GM12872 (cell line): ENCODE measurements around the gene CC2D1B.

Experiments used
- TF ChIP-seq, protein P1 (sequence below): IDR thresholded peaks from 3 replicates; pipeline ENCODE4 v1.5.1; 2011; ENCODE audit warnings: low read depth, mild to moderate bottlenecking, low read length, moderate library complexity; ENCODE audit not compliant: insufficient read depth

Gene CC2D1B

GRCh38 chr1:52367272-52367671, 1.3 kb upstream of the CC2D1B start:
- TF ChIP-seq, protein P1, sequence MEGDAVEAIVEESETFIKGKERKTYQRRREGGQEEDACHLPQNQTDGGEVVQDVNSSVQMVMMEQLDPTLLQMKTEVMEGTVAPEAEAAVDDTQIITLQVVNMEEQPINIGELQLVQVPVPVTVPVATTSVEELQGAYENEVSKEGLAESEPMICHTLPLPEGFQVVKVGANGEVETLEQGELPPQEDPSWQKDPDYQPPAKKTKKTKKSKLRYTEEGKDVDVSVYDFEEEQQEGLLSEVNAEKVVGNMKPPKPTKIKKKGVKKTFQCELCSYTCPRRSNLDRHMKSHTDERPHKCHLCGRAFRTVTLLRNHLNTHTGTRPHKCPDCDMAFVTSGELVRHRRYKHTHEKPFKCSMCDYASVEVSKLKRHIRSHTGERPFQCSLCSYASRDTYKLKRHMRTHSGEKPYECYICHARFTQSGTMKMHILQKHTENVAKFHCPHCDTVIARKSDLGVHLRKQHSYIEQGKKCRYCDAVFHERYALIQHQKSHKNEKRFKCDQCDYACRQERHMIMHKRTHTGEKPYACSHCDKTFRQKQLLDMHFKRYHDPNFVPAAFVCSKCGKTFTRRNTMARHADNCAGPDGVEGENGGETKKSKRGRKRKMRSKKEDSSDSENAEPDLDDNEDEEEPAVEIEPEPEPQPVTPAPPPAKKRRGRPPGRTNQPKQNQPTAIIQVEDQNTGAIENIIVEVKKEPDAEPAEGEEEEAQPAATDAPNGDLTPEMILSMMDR, result no peak

DNA sequence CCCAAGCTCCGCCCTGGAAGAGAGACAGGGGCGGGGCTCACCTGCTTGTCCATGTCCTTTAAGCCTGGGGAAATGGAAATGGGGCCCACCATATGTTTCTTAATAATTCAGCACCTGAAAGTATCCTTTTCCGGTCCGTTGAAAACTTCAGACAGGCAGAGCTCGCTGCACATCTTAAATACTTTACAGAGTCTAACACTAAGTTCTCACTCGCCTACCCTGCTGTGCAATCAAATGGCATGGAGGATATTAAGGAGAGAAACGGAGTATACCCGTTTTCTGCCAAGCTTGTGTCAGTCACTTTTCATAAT, 467 bp upstream of the CC2D1B start:
- TF ChIP-seq, protein P1, result no peak

- TF ChIP-seq, protein P1, result no peak
Measured at GRCh38 chr1:52365071-52365745, 797 bp downstream of the CC2D1B start.

DNA sequence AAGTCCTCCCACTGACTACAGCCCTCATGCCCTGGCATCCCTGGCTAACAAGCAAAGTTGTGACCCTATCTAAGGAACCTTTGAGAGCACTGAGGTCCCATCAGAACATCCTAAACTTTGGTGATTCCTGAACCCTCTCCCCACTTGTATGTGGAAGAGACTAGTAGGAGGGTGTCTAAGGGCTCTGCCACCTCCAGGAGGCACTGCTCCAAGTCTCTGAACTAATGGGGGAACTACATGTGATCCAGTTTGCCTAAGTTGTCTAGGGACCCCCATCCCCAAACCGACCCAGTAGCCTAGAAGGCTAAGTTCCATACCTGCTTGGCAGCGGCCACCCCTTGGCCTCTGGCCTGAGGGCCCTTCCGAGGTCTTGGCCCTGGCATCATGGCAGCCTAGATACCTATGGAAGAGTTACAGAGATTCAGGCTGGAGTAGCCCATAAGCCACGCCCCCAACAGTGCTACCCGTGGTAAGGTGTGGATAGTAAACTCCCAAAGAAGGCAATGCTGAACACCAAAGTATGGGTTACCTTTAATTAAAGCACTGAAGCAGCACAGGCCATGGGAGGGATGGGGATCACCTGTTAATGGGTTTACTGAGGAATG, 1.7 kb downstream of the CC2D1B start:
- TF ChIP-seq, protein P1, result no peak; the same call in 2 of the 3 replicates

DNA sequence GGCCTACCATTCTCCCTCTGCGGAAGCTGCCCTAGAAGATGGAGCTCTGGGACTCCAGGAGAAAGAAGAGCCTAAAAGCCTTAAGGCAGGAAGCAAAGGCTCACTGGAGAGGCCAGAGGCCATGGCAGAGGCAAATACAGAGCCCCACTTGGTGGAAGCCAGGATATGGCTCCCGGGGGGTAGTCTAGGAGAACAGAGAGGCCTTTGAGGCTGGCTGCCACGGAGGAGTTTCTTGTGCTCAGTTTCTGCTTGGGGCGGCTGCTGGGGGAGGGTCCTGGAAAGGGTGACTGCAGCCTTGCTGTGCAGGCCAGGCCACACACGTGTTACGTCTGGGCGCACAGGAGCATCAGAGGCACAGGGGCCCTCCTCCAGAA, 5.4 kb downstream of the CC2D1B start:
- TF ChIP-seq, protein P1, result no peak

DNA sequence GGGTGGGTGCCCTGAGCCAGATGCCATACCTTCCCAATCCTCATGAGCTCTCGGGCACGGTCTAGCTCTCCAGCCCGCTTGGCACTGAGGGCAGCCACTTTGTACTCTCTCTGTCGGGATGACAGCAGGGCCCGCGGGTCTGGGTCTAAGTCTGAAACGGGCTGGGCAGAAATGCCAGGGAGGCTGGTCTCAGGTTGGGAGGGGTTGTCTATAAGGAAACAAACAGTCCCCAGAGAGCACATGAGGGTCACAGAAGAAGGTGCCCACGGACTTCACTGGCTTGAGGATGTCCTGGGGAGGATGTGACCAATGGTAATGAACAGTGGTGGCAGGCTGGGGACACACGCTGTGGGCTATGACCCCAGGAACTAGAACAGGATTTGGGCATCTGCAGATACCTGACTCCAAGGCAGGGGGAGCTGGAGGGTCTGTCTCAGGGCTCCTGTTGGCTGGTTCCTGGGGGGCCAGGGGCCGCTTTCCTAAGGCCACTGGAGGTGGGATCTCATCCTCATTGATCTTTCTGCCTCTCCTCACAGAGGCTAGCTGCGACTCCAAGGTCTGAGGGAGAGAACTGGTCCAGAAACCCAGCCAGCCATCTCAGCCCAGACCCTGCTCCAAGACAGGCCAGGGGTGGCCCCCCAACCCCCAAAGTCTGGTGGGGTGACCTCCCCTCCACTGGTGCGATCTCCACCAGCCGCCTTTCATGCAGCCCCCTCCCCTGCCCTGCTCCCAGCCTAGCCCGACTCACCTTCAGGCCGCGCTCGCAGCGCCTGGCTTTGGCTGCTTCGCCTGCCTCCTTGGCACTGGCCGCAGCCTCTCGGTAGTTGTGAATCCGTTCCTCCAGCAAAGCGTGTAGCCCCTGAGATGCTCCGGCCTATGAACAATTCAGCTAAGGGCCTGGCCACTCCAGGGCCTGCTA, 6.1 kb downstream of the CC2D1B start:
- TF ChIP-seq, protein P1, result no peak

DNA sequence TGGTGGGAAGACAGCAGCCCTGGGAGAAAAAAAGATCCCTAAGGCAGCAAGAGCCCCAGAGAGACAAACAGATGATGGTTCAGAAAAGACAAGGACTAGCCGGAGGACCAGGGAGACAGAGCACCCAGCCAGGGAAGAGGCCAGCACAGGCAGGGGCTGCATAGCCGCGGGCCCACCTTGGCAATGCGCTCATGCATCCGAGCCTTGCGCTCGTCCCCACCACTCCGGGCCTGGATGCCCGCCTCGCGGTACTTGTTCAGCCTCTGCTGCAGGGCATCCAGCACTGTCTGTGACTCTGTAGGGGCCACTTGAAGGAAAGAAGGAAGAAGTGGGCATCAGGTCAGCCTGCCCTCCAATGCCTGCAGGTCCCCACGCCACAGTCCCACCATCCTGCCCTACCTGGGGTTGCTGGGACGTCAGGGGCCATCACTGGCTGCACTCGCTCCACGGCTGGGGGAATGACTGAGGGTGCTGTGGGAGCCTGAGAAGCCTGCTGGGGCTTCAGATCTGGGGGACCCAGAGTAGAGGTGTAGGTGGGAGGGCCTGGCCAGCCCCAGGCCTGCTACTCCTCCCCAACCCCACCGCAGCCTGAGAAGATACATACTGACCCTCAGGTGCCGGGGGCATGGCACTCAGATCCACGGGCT, 7.0 kb downstream of the CC2D1B start:
- TF ChIP-seq, protein P1, result no peak
